ENCODE results near the gene SUGCT.

Gene SUGCT

DNA sequence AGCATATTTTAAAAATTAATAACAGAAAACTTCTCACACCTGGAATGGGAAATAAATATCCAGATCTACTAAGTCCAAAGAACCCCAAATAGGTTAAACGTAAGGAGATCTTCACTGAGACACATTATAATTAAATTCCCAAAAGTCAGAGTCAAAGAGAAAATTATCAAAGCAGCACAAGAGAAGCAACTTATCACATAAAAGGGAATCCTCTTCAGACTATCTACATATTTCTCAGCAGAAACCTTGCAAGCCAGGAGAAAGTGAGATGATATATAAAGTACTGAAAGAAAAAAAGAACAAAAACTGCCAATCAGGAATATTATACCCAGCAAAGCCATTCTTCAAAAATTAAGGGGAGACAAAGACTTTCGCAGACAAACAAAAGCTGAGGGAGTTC lies 756.4 kb downstream of the SUGCT start:
- DNase-seq = no peak

DNA sequence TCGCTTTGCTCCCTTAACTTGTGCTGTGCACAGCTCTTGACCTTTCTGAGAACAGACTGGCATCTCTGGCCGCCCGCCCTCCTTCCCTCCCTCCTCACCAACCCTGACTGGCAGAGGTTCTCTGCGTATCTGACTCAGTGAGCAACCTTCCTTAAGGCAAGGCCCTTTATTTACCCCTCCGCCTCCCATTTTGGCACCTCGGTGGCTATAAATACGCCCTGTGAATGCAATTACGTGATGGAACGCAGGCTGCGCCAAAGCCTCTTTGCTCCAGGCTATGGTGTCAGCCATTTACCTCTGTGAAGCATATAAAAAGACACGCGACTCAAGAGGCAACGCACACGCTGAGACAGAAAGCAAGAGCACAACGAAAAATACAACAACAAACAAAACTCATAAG lies 764.3 kb downstream of the SUGCT start:
- no peak for DNase-seq

DNA sequence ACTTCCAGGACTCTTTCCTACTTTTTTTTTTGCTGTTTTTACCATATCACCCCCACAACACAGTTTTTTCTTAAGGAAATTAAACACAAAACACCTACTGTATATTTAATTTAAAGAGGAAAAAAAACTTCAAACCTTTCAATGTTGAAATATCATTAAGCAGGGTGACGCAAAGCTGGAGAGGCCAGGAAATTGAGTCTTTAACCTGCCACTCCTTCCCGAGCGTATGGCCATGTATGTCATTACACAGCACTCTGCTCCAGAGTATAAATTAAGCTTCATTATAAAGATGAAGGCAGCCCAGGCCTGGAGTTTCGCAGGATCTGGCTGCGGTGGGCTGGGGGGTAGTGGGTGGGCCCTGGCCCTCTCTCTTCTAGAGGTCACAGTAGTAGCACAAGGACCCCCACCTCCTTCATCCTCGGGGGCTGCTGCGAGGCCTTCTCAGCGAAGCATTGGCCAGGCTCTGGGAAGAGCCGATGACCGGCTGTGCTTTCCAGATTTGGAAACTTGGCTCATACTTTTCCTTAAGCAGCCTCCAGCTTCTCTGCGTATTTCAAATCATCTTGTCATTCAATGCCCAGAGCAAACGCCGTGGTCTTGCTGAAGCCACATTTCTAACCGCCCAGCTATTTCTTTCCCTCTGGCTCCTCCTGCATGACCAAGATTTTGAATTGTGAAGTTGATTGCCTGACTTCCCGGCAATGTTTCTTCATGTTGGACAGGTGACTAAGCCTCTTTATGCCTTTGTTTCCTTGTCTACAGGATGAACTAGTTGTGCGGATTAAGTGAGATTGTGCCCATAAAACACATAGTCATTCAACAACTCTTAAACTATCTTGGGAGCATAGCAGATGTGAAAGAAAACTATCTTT lies 765.1 kb downstream of the SUGCT start:
- DNase-seq = no peak

DNA sequence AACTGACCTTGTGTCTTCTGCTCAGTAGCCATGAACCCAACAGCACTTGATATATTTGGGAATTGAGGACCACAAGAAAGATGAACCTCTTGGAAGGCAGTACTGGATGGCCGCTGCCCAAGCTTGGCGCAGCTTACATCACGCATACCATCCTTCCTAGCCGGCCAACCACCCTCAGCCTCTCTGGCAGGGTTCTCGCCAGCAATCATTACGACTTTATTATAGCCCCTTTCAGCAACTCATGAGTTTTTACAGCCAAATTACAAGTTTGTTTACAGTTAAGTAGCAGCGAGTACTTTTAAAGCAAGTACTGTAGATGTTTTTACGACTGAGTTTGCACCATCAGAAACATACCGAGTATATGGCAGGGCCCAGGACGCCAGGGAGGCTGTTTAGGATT lies 769.1 kb downstream of the SUGCT start:
- DNase-seq = no peak

DNA sequence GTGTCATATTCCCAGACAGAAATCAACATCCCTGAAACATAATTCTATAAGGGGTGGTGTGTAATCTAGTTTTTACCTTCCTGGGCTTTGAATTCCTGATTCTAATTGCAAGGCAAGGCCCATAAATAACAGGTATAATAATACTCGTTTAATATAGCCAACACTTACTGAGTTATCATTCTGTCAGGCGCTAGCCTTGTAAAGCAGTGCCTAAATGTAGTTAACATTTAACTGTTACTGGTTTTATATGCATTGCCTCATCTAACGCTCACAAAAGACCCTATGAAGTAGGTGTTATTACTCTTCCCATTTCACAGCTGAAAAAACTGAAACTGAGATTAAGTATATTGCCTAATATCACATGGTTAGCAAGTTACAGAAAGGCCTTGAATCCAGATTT lies 772.5 kb downstream of the SUGCT start:
- DNase-seq = no peak

DNA sequence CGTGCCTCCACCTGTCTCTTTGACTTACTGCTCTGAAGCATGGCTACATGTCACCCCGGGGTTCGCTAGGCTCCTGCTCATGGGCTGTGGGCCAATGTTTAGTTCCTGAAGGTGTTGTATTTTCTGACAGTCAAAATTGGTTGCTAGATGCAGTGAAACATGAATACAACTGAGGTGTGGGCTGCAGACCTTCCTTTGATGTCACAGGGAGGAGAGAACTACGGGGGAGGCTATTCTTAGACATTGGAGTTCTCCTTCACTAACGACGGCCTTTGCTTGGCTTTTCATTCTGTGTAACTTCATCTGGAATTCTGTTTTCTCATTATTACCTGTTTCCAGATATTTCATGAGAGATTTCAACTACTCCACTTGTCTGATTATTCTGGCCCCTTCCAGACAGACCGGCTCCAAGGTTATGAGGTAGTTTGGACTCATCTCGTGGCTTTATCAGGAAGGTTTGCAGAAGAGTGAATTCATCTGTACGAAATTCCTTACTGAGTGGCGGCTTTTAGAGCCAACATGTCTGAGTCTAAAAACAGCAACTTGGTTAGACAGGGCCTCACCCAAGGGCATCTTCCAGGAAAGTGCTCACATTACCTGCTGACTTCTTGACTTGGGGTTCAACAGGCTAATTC lies 774.7 kb downstream of the SUGCT start:
- DNase-seq = no peak

Measured in NCI-H146 (cell line).